GM18505 (cell line): ENCODE results near the gene FMN2.

Experiments
- ATAC-seq: cut with Tn5 transposase; IDR thresholded peaks from one replicate; pipeline ENCODE4 v1.9.1; 2021; ENCODE audit not compliant: unreplicated experiment
- POLR2A ChIP-seq: IDR thresholded peaks from 4 replicates; pipeline ENCODE4 v1.6.1; 2011; ENCODE audit warnings: borderline replicate concordance; ENCODE audit not compliant: insufficient read depth, insufficient read length; ENCODE audit errors: extremely low read depth

FMN2 gene

GRCh38 chr1:240343966-240344365 lies 252.3 kb downstream of the FMN2 start:
- ATAC-seq: no peak
- no peak for TF ChIP-seq POLR2A

GRCh38 chr1:240344918-240345317 lies 253.2 kb downstream of the FMN2 start:
- ATAC-seq: no peak
- no peak for TF ChIP-seq POLR2A

GRCh38 chr1:240349695-240350094 lies 258.0 kb downstream of the FMN2 start:
- TF ChIP-seq POLR2A: no peak
- no peak for ATAC-seq

GRCh38 chr1:240350910-240351331 lies 259.2 kb downstream of the FMN2 start:
- ATAC-seq: no peak
- TF ChIP-seq POLR2A: no peak

- ATAC-seq: no peak
- TF ChIP-seq POLR2A: no peak
Observed at GRCh38 chr1:240351690-240352089, 260.0 kb downstream of the FMN2 start.

- ATAC-seq: no peak
Observed at GRCh38 chr1:240352769-240353168, 261.1 kb downstream of the FMN2 start.

GRCh38 chr1:240356568-240356967 lies 264.9 kb downstream of the FMN2 start:
- ATAC-seq: no peak
- no peak for TF ChIP-seq POLR2A

More at GRCh38 chr1:240352769-240353168, 261.1 kb downstream of the FMN2 start:
- TF ChIP-seq POLR2A: no peak

- TF ChIP-seq POLR2A: no peak
- ATAC-seq: no peak
Observed at GRCh38 chr1:240362046-240362445, 270.4 kb downstream of the FMN2 start.

- no peak for TF ChIP-seq POLR2A
- ATAC-seq: no peak
Observed at GRCh38 chr1:240362826-240363225, 271.1 kb downstream of the FMN2 start.

- TF ChIP-seq POLR2A: no peak
- no peak for ATAC-seq
Observed at GRCh38 chr1:240363315-240363714, 271.6 kb downstream of the FMN2 start.

GRCh38 chr1:240363914-240364313 lies 272.2 kb downstream of the FMN2 start:
- no peak for TF ChIP-seq POLR2A

GRCh38 chr1:240366636-240367035 lies 275.0 kb downstream of the FMN2 start:
- TF ChIP-seq POLR2A: no peak
- ATAC-seq: no peak

More at GRCh38 chr1:240363914-240364313, 272.2 kb downstream of the FMN2 start:
- no peak for ATAC-seq

- ATAC-seq: no peak
Observed at GRCh38 chr1:240385551-240385950, 293.9 kb downstream of the FMN2 start.

GRCh38 chr1:240385985-240386978 lies 294.6 kb downstream of the FMN2 start:
- TF ChIP-seq POLR2A: no peak
- no peak for ATAC-seq

More at GRCh38 chr1:240385551-240385950, 293.9 kb downstream of the FMN2 start:
- TF ChIP-seq POLR2A: no peak
